Mucosa of descending colon (tissue), 3 donors: ENCODE results near the gene UCN2. TPM values are rescaled to one million over a fixed set of nuclear protein-coding genes. Genes with fewer than 3 reads are reported as not detected.
"Not testable (repeated sequence)": the region's sequence is repeated elsewhere in the genome, so short reads cannot be mapped to it uniquely, and the experiment has no call there.

Source experiments
- ATAC-seq: fragments of 200-7000 bp; cut with Tn5 transposase; one replicate; pipeline ENCODE4 v1.9.1; 2020; ENCODE audit warnings: mild to moderate bottlenecking, moderate library complexity
- DNase-seq, 3 donors: peaks; one replicate each; pipeline ENCODE4 v3.0.0-alpha.2; 2020
- H3K36me3 ChIP-seq: fragments of 200-600 bp; one replicate; pipeline ENCODE4 v1.8.0; 2021; ENCODE audit warnings: low read depth, mild to moderate bottlenecking
- H3K4me1 ChIP-seq: fragments of 200-600 bp; one replicate; pipeline ENCODE4 v1.8.0; 2021; ENCODE audit warnings: low read depth, mild to moderate bottlenecking
- H3K4me3 ChIP-seq: fragments of 200-600 bp; one replicate; pipeline ENCODE4 v1.8.0; 2021; ENCODE audit warnings: mild to moderate bottlenecking
- H3K9me3 ChIP-seq: fragments of 200-600 bp; one replicate; pipeline ENCODE4 v1.8.0; 2021; ENCODE audit warnings: mild to moderate bottlenecking
- CTCF ChIP-seq: fragments of 200-600 bp; IDR thresholded peaks from one replicate; pipeline ENCODE4 v1.8.0; 2022; ENCODE audit warnings: antibody characterized with exemption, mild to moderate bottlenecking
- intact Hi-C, 2 donors: fragments of 100-400 bp; cut with DNase I in 1 of 2; cut with micrococcal nuclease in 1 of 2; formaldehyde crosslinking; loops; one replicate each; pipeline versions ENCODE4 v1.11.0 to v1.11.1; 2022; cut with DNase I, micrococcal nuclease
- total RNA-seq, 3 donors: library from RNA; stranded (reverse); fragmentation: NEBNext Ultra II Directional in 2 of 3; extraction: Animal tissue kit (Norgen Biotek cat#: 25700) in 2 of 3; gene quantifications; one replicate each; pipeline versions ENCODE4 v1.2.1 to v1.2.4, GENCODE V29; 2021 to 2023
- donor health status: DM: no; HTN: no; CAD: no; lungs with moderate emphysema.
- donor health status: DM: no; HTN: no; CAD: no.
- donor health status: DM: no; HTN: yes; CAD: no.

UCN2 gene
- total RNA-seq, 3 donors from 2014 or later = 0.19 TPM; not detected in 2

DNA sequence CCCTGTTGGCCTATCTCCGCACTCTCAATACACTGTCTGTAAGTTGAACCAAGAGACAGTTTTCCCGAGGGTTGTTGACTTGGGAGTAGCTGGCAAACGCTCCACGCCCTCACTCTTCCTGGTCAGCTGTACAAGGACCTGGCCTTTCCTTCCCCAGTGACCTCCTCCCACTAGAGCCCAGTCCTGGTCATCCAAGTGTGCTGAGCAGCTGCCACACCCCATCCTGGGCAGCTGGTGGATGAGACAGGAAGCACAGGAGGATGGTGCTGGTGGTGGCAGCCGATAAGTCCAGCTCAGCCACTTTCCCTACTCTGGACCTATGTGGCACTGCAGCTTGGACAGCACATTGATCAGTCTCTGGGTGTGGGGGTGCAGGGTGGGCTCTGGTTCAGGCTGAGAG lies 26.8 kb downstream of the UCN2 start:
- DNase-seq (no peak), ATAC-seq (peak; percentile 90)
- H3K9me3 ChIP-seq = no peaks in the 10 kb centered on the region
- no peak for TF ChIP-seq CTCF
- H3K4me1 ChIP-seq = no peaks in the 10 kb centered on the region
- H3K4me3 ChIP-seq = no peak overlapping the region
- intact Hi-C loops = no loop called here
- no peaks in the 10 kb centered on the region for H3K36me3 ChIP-seq

DNA sequence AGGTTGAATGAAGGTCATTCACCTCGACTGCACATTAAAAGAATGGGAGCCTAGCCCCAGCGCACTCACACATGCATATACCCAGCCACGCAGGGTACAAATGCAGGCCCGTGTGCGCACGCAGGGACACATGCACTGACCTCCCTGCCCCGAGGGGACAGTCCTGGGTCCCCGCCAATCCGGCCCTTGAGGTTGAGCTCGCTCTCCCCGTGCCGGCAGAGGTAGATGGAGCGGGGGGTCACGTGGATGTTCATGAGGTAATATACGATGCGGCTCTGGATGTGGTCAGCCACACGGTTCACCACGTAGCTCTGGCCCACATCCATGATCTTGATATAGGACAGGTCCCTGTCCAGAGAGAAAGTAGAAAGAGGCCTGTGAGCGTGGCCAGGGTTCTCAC lies 27.5 kb downstream of the UCN2 start:
- intact Hi-C loops = no loop called here
- no peak for TF ChIP-seq CTCF
- no peak for ATAC-seq
- no peak for DNase-seq
- no peaks in the 10 kb centered on the region for H3K36me3 ChIP-seq
- no peaks in the 10 kb centered on the region for H3K4me1 ChIP-seq
- no peak overlapping the region for H3K4me3 ChIP-seq
- no peaks in the 10 kb centered on the region for H3K9me3 ChIP-seq

- intact Hi-C loops = no loop called here
- no peak for DNase-seq
- no peak for ATAC-seq
- no peaks in the 10 kb centered on the region for H3K9me3 ChIP-seq
- no peaks in the 10 kb centered on the region for H3K4me1 ChIP-seq
- H3K36me3 ChIP-seq = no peaks in the 10 kb centered on the region
- TF ChIP-seq CTCF = no peak
- no peak overlapping the region for H3K4me3 ChIP-seq
These were observed 28.0 kb downstream of the UCN2 start for GRCh38 chr3:48535578-48535977.

- Histone ChIP-seq H3K36me3 (no peaks in the 10 kb centered on the region), H3K9me3 (no peaks in the 10 kb centered on the region), H3K4me1 (no peaks in the 10 kb centered on the region), H3K4me3 (no peak overlapping the region)
- no peak for DNase-seq
- intact Hi-C loops = no loop called here
- no peak for TF ChIP-seq CTCF
- ATAC-seq = no peak
These were observed 30.6 kb downstream of the UCN2 start for GRCh38 chr3:48532977-48533337.

GRCh38 chr3:48532271-48532976 lies 31.2 kb downstream of the UCN2 start:
- intact Hi-C loops = no loop called here

DNA sequence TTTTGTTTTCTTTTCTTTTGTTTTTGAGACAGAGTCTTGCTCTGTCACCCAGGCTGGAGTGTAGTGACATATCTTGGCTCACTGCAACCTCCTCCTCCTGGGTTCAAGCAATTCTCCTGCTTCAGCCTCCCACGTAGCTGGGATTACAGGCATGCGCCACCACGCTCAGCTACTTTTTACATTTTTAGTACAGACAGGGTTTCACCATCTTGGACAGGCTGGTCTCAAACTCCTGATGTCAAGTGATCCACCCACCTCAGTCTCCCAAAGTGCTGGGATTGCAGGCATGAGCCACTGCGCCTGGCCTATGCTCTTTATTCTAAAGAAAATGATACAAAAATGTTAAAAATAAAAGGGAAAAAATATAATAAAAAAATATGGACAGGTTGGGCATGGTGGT lies 32.9 kb downstream of the UCN2 start:
- H3K36me3 ChIP-seq, H3K4me3 ChIP-seq, intact Hi-C loops, H3K9me3 ChIP-seq, DNase-seq, H3K4me1 ChIP-seq, ATAC-seq: not testable (repeated sequence)

More at GRCh38 chr3:48532271-48532976, 31.2 kb downstream of the UCN2 start:
- ATAC-seq (no peak), DNase-seq (no peak)
- no peaks in the 10 kb centered on the region for H3K9me3 ChIP-seq
- no peak overlapping the region for H3K4me3 ChIP-seq
- no peaks in the 10 kb centered on the region for H3K4me1 ChIP-seq
- H3K36me3 ChIP-seq = no peaks in the 10 kb centered on the region
- no peak for TF ChIP-seq CTCF
